ENCODE data around the gene LRRC32.
A peak's percentile ranks its signal among the peaks of the same experiment; 100 is the strongest.

LRRC32 gene

GRCh38 chr11:76617553-76618265, 52.8 kb downstream of the LRRC32 start:
- no peak for TF ChIP-seq ARNTL (CRISPR knock-in tag; IDR thresholded peaks at IDR 0.05; ENCODE audit: borderline replicate concordance, low read depth)
- TF ChIP-seq ZNF565 (CRISPR knock-in tag; conservative IDR thresholded peaks at IDR 0.05; ENCODE audit: low read depth), result no peak
- no peak for TF ChIP-seq GLIS3 (CRISPR knock-in tag; IDR thresholded peaks at IDR 0.05)
- no peak for TF ChIP-seq BACH2 (CRISPR knock-in tag; IDR thresholded peaks at IDR 0.05; ENCODE audit: borderline replicate concordance)
- TF ChIP-seq ZNF70 (CRISPR knock-in tag; IDR thresholded peaks at IDR 0.05), result no peak
- no peak for ATAC-seq

DNA sequence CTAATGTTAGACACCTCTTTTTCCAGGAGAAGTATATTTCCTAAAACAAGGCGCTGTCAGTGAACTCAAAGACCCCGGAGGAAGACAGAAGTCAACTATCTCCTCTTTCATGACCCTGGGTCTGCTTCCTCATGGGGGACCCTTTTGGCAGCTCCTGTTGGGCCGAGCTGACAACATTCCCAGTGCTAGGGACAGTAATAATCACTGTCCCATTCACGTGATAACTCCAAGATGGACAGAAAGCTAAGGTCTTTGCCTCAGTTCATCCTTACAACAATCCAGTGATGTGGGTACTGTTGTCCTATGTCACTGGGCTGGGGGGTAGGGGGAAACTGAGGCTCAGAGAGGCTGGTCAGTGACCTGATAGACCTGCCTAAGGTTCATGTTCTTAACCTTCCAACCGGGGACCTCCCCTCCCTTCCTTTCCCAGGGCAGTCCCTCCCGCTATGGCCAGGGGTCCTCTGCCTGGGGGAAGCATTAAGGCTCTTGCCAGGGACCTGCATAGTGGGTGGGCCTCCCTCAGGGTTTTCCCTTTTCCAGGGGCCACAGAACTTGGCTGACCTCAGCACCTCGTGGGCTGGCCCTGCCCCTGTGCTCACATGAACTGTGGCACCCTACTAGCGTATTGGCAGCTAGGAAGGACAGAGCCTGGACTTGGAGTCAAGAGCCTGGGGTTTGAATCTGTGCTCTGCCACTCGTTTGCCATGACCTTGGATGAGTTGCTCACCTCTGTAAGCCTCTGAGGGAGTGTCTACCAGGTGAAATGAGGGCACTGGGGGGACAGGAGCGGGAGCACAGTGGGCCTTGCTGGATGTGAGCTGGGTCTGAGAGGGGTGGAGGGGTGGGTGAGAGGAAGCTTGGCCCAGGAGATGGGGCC, 53.6 kb downstream of the LRRC32 start:
- ATAC-seq, result no peak
- no peak for TF ChIP-seq POU6F1 (CRISPR knock-in tag; IDR thresholded peaks at IDR 0.05; ENCODE audit: borderline replicate concordance, low read depth)
- no peak for TF ChIP-seq ZNF8 (CRISPR knock-in tag; IDR thresholded peaks at IDR 0.05)
- no peak for TF ChIP-seq TCF4 (CRISPR knock-in tag; IDR thresholded peaks at IDR 0.05; ENCODE audit: borderline replicate concordance)
- no peak for TF ChIP-seq ISL1 (CRISPR knock-in tag; IDR thresholded peaks at IDR 0.05)
- no peak for TF ChIP-seq ZFP3 (CRISPR knock-in tag; IDR thresholded peaks at IDR 0.05)
- no peak for TF ChIP-seq GLIS3 (CRISPR knock-in tag; IDR thresholded peaks at IDR 0.05)
- no peak for TF ChIP-seq OSR1 (CRISPR knock-in tag; IDR thresholded peaks at IDR 0.05)
- TF ChIP-seq CSDC2 (CRISPR knock-in tag; IDR thresholded peaks at IDR 0.05), result no peak
- TF ChIP-seq RARB (CRISPR knock-in tag; IDR thresholded peaks at IDR 0.05), result no peak
- TF ChIP-seq ZNF565 (CRISPR knock-in tag; conservative IDR thresholded peaks at IDR 0.05; ENCODE audit: low read depth), result no peak
- no peak for TF ChIP-seq ZFP30 (CRISPR knock-in tag; IDR thresholded peaks at IDR 0.05)
- TF ChIP-seq PPARA (CRISPR knock-in tag; IDR thresholded peaks at IDR 0.05; ENCODE audit: borderline replicate concordance), result no peak
- TF ChIP-seq BACH2 (CRISPR knock-in tag; IDR thresholded peaks at IDR 0.05; ENCODE audit: borderline replicate concordance), result no peak
- TF ChIP-seq ESRRG (CRISPR knock-in tag; IDR thresholded peaks at IDR 0.05), result no peak
- no peak for TF ChIP-seq TOX (CRISPR knock-in tag; IDR thresholded peaks at IDR 0.05; ENCODE audit: borderline replicate concordance)
- TF ChIP-seq, protein P1, sequence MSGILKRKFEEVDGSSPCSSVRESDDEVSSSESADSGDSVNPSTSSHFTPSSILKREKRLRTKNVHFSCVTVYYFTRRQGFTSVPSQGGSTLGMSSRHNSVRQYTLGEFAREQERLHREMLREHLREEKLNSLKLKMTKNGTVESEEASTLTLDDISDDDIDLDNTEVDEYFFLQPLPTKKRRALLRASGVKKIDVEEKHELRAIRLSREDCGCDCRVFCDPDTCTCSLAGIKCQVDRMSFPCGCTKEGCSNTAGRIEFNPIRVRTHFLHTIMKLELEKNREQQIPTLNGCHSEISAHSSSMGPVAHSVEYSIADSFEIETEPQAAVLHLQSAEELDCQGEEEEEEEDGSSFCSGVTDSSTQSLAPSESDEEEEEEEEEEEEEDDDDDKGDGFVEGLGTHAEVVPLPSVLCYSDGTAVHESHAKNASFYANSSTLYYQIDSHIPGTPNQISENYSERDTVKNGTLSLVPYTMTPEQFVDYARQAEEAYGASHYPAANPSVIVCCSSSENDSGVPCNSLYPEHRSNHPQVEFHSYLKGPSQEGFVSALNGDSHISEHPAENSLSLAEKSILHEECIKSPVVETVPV (CRISPR knock-in tag; IDR thresholded peaks at IDR 0.05), result no peak
- TF ChIP-seq ZNF70 (CRISPR knock-in tag; IDR thresholded peaks at IDR 0.05), result no peak

DNA sequence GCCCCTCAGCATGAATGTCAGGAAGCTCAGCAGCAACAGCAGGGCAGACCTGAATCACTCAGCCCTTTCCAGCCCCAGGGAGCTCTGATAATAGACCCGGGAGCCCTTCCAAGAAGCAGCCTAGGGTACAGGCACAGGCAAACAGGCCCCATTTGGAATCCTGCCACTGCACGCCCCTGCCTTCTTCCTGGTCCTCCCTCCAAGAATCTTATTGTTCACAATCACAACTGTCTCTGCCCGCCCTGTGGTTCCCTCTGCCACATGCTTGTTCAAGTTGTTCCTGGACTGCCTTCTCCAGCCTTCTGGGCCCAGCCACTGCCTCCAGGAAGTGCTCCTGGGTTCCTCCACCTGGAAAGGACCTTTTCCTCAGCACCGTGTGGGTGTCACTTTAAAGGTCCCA, 54.6 kb downstream of the LRRC32 start:
- TF ChIP-seq ZFP30 (CRISPR knock-in tag; IDR thresholded peaks at IDR 0.05) (no peak), PPARA (CRISPR knock-in tag; IDR thresholded peaks at IDR 0.05; ENCODE audit: borderline replicate concordance) (no peak), ZFP3 (CRISPR knock-in tag; IDR thresholded peaks at IDR 0.05) (no peak), PATZ1 (CRISPR knock-in tag; IDR thresholded peaks at IDR 0.05; ENCODE audit: borderline replicate concordance) (no peak), ZNF70 (CRISPR knock-in tag; IDR thresholded peaks at IDR 0.05) (no peak), ZNF8 (CRISPR knock-in tag; IDR thresholded peaks at IDR 0.05) (no peak), TCF4 (CRISPR knock-in tag; IDR thresholded peaks at IDR 0.05; ENCODE audit: borderline replicate concordance) (no peak), ISL1 (CRISPR knock-in tag; IDR thresholded peaks at IDR 0.05) (no peak), ZNF565 (CRISPR knock-in tag; conservative IDR thresholded peaks at IDR 0.05; ENCODE audit: low read depth) (no peak), POU6F1 (CRISPR knock-in tag; IDR thresholded peaks at IDR 0.05; ENCODE audit: borderline replicate concordance, low read depth) (no peak), ESRRG (CRISPR knock-in tag; IDR thresholded peaks at IDR 0.05) (no peak)
- TF ChIP-seq, protein P1 (CRISPR knock-in tag; IDR thresholded peaks at IDR 0.05), result no peak
- ATAC-seq, result peak; percentile 27; the same call in 1 of the 3 replicates

All from SK-N-SH treated with all-trans-retinoic acid at 6 μM for 48 hours (cell line).